Neural cell (in vitro differentiated cells): ENCODE data around the gene MARS1. TPM values are rescaled to one million over a fixed set of nuclear protein-coding genes. Genes with fewer than 3 reads are reported as not detected.

Experiments
- H2AFZ ChIP-seq: fragments of 200-600, 300-800 bp; sonication (generic), shearing (Covaris generic); 2 replicates; pipeline ENCODE4 v1.6.0; 2014; ENCODE audit warnings: low read depth, mild to moderate bottlenecking, antibody characterized with exemption, low read length, moderate library complexity
- H3F3A ChIP-seq: fragments of 200-600 bp; shearing (Covaris generic); 2 replicates; pipeline ENCODE4 v1.6.1; 2016; ENCODE audit warnings: mild to moderate bottlenecking, moderate library complexity, mixed read lengths, antibody characterized with exemption, low read length; ENCODE audit not compliant: insufficient read depth, poor library complexity, severe bottlenecking
- H3K27ac ChIP-seq: fragments of 200-600, 300-800 bp; sonication (generic), shearing (Covaris generic); 2 replicates; pipeline ENCODE4 v1.5.1; 2014; ENCODE audit warnings: mild to moderate bottlenecking, low read length, moderate library complexity
- H3K27me3 ChIP-seq: fragments of 300-800, 200-600 bp; sonication (generic), shearing (Covaris generic); 2 replicates; pipeline ENCODE4 v1.6.0; 2014; ENCODE audit warnings: mild to moderate bottlenecking, low read depth, low read length, moderate library complexity; ENCODE audit not compliant: insufficient read depth
- H3K36me3 ChIP-seq: fragments of 300-800, 200-600 bp; sonication (generic), shearing (Covaris generic); 2 replicates; pipeline ENCODE4 v1.5.1; 2014; ENCODE audit warnings: mild to moderate bottlenecking, antibody characterized with exemption, low read length, moderate library complexity; ENCODE audit not compliant: insufficient read depth
- H3K4me2 ChIP-seq: fragments of 300-800, 200-600 bp; sonication (generic), shearing (Covaris generic); 2 replicates; pipeline ENCODE4 v1.6.0; 2014; ENCODE audit warnings: mild to moderate bottlenecking, low read length
- H3K4me3 ChIP-seq: fragments of 300-800, 200-600 bp; sonication (generic), shearing (Covaris generic); 2 replicates; pipeline ENCODE4 v1.5.1; 2014; ENCODE audit warnings: mild to moderate bottlenecking, low read length, moderate library complexity
- H3K79me2 ChIP-seq: fragments of 200-600 bp; shearing (Covaris generic); replicated peaks from 2 replicates; pipeline ENCODE4 v1.6.0; 2014; ENCODE audit warnings: mild to moderate bottlenecking, low read length, moderate library complexity; ENCODE audit not compliant: insufficient read depth
- H3K9ac ChIP-seq: fragments of 300-800, 200-600 bp; sonication (generic), shearing (Covaris generic); 2 replicates; pipeline ENCODE4 v1.6.1; 2016; ENCODE audit warnings: mild to moderate bottlenecking, low read length, mixed read lengths
- H3K9me2 ChIP-seq: fragments of 200-600 bp; shearing (Covaris generic); 2 replicates; pipeline ENCODE4 v1.6.1; 2016; ENCODE audit warnings: mild to moderate bottlenecking, low read length, mixed read lengths; ENCODE audit not compliant: insufficient read depth
- H3K9me3 ChIP-seq: fragments of 200-600, 300-800 bp; sonication (generic), shearing (Covaris generic); 2 replicates; pipeline ENCODE4 v1.6.1; 2016; ENCODE audit warnings: mild to moderate bottlenecking, mixed run types, low read length, moderate library complexity, mixed read lengths
- H4K20me1 ChIP-seq: fragments of 200-600 bp; shearing (Covaris generic); 2 replicates; pipeline ENCODE4 v1.6.1; 2016; ENCODE audit warnings: mild to moderate bottlenecking, mixed run types; ENCODE audit not compliant: insufficient read depth
- EP300 ChIP-seq: fragments of 450-650 bp; conservative IDR thresholded peaks from 2 replicates; pipeline ENCODE4 v1.6.1; 2014; ENCODE audit warnings: antibody characterized with exemption, mild to moderate bottlenecking, moderate library complexity; ENCODE audit not compliant: poor library complexity, severe bottlenecking
- EZH2 ChIP-seq: fragments of 200-600, 300-800 bp; shearing (Covaris generic), sonication (generic); IDR thresholded peaks from 2 replicates; pipeline ENCODE4 v1.6.1; 2014; ENCODE audit warnings: antibody characterized with exemption, low read length, borderline replicate concordance, mild to moderate bottlenecking; ENCODE audit not compliant: insufficient read depth, poor library complexity, severe bottlenecking
- MXI1 ChIP-seq: fragments of 450-650 bp; conservative IDR thresholded peaks from 2 replicates; pipeline ENCODE4 v1.6.1; 2014; ENCODE audit warnings: antibody characterized with exemption, mild to moderate bottlenecking; ENCODE audit not compliant: poor library complexity, severe bottlenecking
- POLR2AphosphoS5 ChIP-seq: IDR thresholded peaks from 2 replicates; pipeline ENCODE4 v1.6.1; 2012
- RAD21 ChIP-seq: fragments of 450-650 bp; conservative IDR thresholded peaks from 2 replicates; pipeline ENCODE4 v1.6.1; 2014; ENCODE audit warnings: antibody characterized with exemption, mild to moderate bottlenecking, moderate library complexity
- SMC3 ChIP-seq: fragments of 450-650 bp; conservative IDR thresholded peaks from 2 replicates; pipeline ENCODE4 v1.6.1; 2014; ENCODE audit warnings: antibody characterized with exemption, mild to moderate bottlenecking, moderate library complexity; ENCODE audit not compliant: poor library complexity
- TAF1 ChIP-seq: IDR thresholded peaks from 2 replicates; pipeline ENCODE4 v1.6.1; 2012; ENCODE audit warnings: low read depth
- polyA plus RNA-seq: library from polyadenylated mRNA; depleted of rRNA; stranded (reverse); fragments of >200 nt; gene quantifications from 2 replicates; pipeline ENCODE4 v1.2.3, GENCODE V29; 2014
- TF ChIP-seq, protein P1 (sequence below): IDR thresholded peaks from 2 replicates; pipeline ENCODE4 v1.6.1; 2012; ENCODE audit warnings: borderline replicate concordance
- TF ChIP-seq, protein P2 (sequence below): fragments of 450-650 bp; IDR thresholded peaks from 2 replicates; pipeline ENCODE4 v1.5.1; 2014; ENCODE audit warnings: antibody characterized with exemption, mild to moderate bottlenecking, moderate library complexity; ENCODE audit not compliant: poor library complexity, severe bottlenecking

The MARS1 gene
- polyA plus RNA-seq, 1 donor from 2014 or later = 321 TPM

DNA sequence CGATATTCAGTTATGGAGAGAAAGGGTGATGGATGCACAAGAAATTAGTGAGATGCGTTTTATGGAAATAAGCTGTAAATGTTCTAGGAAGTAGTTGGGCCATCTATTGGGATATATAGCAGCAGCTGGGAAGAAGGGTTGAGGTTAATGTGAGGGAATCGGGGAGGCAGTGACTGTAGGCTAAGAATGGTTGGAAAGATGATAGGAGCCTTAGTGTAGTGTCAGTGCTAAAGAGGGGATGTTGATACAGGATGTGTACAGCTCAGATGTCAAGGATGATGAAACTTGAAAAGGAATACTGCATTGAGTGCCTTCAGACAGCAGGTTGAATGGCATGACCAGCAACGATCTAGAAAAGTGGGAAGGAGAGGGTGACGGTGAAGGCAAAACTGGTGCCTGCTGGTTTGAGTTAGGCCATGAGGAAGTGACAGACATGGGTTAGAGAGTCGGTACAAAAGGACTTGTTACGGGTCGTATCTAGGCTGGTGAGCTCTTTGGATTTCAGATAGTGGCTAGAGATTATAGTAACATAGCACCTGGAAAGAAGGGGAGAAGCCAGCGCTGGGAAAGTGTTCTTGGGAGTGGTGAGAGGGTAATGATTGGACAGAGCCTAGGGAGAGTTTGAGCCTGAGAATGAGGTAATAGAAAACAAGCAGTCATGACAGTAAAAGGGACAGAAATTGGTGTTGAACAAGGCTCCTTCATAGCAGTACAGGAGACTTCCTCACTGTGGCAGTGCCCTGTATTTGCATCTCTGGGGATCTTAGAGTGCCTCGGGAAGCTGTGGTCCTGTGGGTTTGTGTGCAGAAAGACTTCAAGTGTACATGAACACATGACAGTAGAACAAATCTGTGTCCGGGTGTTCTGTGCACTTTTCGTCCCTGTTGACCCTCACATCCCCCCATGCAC, 9.6 kb downstream of the MARS1 start:
- no peak overlapping the region for H2AFZ ChIP-seq
- no peak overlapping the region for H3K4me3 ChIP-seq
- H3K9me3 ChIP-seq = no peaks in the 10 kb centered on the region
- peaks cover 14% of the 10 kb centered on the region for H3K36me3 ChIP-seq
- no peaks in the 10 kb centered on the region for H3F3A ChIP-seq
- TF ChIP-seq, protein P1, sequence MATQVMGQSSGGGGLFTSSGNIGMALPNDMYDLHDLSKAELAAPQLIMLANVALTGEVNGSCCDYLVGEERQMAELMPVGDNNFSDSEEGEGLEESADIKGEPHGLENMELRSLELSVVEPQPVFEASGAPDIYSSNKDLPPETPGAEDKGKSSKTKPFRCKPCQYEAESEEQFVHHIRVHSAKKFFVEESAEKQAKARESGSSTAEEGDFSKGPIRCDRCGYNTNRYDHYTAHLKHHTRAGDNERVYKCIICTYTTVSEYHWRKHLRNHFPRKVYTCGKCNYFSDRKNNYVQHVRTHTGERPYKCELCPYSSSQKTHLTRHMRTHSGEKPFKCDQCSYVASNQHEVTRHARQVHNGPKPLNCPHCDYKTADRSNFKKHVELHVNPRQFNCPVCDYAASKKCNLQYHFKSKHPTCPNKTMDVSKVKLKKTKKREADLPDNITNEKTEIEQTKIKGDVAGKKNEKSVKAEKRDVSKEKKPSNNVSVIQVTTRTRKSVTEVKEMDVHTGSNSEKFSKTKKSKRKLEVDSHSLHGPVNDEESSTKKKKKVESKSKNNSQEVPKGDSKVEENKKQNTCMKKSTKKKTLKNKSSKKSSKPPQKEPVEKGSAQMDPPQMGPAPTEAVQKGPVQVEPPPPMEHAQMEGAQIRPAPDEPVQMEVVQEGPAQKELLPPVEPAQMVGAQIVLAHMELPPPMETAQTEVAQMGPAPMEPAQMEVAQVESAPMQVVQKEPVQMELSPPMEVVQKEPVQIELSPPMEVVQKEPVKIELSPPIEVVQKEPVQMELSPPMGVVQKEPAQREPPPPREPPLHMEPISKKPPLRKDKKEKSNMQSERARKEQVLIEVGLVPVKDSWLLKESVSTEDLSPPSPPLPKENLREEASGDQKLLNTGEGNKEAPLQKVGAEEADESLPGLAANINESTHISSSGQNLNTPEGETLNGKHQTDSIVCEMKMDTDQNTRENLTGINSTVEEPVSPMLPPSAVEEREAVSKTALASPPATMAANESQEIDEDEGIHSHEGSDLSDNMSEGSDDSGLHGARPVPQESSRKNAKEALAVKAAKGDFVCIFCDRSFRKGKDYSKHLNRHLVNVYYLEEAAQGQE = no peak
- TF ChIP-seq EZH2 (no peak), SMC3 (no peak), RAD21 (no peak), MXI1 (no peak), EP300 (no peak), TAF1 (no peak), POLR2AphosphoS5 (no peak)
- TF ChIP-seq, protein P2, sequence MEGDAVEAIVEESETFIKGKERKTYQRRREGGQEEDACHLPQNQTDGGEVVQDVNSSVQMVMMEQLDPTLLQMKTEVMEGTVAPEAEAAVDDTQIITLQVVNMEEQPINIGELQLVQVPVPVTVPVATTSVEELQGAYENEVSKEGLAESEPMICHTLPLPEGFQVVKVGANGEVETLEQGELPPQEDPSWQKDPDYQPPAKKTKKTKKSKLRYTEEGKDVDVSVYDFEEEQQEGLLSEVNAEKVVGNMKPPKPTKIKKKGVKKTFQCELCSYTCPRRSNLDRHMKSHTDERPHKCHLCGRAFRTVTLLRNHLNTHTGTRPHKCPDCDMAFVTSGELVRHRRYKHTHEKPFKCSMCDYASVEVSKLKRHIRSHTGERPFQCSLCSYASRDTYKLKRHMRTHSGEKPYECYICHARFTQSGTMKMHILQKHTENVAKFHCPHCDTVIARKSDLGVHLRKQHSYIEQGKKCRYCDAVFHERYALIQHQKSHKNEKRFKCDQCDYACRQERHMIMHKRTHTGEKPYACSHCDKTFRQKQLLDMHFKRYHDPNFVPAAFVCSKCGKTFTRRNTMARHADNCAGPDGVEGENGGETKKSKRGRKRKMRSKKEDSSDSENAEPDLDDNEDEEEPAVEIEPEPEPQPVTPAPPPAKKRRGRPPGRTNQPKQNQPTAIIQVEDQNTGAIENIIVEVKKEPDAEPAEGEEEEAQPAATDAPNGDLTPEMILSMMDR = no peak
- H3K9me2 ChIP-seq = no peaks in the 10 kb centered on the region
- no peak overlapping the region for H3K27ac ChIP-seq
- H4K20me1 ChIP-seq = no peaks in the 10 kb centered on the region
- no peaks in the 10 kb centered on the region for H3K79me2 ChIP-seq
- no peak overlapping the region for H3K4me2 ChIP-seq
- H3K9ac ChIP-seq = no peak overlapping the region
- H3K27me3 ChIP-seq = no peaks in the 10 kb centered on the region

DNA sequence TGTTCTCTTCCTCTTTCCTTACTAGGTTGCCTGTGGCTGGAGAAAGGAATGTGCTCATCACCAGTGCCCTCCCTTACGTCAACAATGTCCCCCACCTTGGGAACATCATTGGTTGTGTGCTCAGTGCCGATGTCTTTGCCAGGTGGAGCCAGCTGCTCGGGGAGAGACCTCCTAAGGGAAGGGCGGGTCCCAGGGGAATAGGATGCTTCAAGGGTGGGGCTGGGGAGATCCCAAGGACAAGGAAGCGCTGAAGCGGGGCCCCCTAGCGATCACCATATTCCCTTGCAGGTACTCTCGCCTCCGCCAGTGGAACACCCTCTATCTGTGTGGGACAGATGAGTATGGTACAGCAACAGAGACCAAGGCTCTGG, 10.2 kb downstream of the MARS1 start:
- Histone ChIP-seq H3K9me3 (no peaks in the 10 kb centered on the region), H3K79me2 (no peaks in the 10 kb centered on the region), H3K27ac (no peak overlapping the region), H3K9ac (no peak overlapping the region), H4K20me1 (no peaks in the 10 kb centered on the region), H2AFZ (no peak overlapping the region), H3K27me3 (no peaks in the 10 kb centered on the region), H3K4me3 (no peak overlapping the region), H3K9me2 (no peaks in the 10 kb centered on the region), H3K36me3 (peaks cover 9% of the 10 kb centered on the region), H3F3A (no peaks in the 10 kb centered on the region), H3K4me2 (no peak overlapping the region)
- TF ChIP-seq SMC3 (no peak), TAF1 (no peak)
